ENCODE results near the gene HCLS1.

HCLS1 gene

DNA sequence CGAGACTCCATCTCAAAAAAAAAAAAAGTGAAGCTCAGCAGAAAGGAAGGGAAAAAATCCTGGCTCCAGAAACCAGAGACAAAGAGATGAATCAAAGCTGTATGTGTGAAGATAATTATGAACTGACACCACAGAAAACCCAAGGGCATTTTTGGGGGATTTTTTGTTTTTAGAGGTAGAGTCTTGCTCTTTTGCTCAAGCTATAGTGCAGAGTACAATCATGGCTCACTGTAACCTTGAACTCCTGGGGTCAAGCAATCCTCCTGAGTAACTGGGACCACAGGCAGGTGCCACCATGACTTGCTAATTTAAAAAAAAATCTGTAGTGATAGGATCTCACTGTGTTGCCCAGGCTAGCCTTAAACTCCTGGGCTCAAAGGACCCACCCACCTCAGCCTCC, 22.8 kb downstream of the HCLS1 start:
- no peaks in the 10 kb centered on the region for H3K9me3 ChIP-seq (ENCODE audit: control insufficient read depth, insufficient read depth, low read depth, low read length)
- ChIA-PET CTCF (no interaction called here), POLR2A (no interaction called here)
- no peaks in the 10 kb centered on the region for H3K36me3 ChIP-seq (ENCODE audit: control insufficient read depth in 2 of 2, insufficient read depth in 1 of 2, low read length in 2 of 2)
- H3K27ac ChIP-seq (ENCODE audit: extremely low read depth, low read depth, low read length): no peak overlapping the region
- peaks cover 3% of the 10 kb centered on the region; the same call in 1 of the 2 replicates for H3K4me1 ChIP-seq (ENCODE audit: control insufficient read depth, insufficient read depth, low read length)
- TF ChIP-seq, protein P1, sequence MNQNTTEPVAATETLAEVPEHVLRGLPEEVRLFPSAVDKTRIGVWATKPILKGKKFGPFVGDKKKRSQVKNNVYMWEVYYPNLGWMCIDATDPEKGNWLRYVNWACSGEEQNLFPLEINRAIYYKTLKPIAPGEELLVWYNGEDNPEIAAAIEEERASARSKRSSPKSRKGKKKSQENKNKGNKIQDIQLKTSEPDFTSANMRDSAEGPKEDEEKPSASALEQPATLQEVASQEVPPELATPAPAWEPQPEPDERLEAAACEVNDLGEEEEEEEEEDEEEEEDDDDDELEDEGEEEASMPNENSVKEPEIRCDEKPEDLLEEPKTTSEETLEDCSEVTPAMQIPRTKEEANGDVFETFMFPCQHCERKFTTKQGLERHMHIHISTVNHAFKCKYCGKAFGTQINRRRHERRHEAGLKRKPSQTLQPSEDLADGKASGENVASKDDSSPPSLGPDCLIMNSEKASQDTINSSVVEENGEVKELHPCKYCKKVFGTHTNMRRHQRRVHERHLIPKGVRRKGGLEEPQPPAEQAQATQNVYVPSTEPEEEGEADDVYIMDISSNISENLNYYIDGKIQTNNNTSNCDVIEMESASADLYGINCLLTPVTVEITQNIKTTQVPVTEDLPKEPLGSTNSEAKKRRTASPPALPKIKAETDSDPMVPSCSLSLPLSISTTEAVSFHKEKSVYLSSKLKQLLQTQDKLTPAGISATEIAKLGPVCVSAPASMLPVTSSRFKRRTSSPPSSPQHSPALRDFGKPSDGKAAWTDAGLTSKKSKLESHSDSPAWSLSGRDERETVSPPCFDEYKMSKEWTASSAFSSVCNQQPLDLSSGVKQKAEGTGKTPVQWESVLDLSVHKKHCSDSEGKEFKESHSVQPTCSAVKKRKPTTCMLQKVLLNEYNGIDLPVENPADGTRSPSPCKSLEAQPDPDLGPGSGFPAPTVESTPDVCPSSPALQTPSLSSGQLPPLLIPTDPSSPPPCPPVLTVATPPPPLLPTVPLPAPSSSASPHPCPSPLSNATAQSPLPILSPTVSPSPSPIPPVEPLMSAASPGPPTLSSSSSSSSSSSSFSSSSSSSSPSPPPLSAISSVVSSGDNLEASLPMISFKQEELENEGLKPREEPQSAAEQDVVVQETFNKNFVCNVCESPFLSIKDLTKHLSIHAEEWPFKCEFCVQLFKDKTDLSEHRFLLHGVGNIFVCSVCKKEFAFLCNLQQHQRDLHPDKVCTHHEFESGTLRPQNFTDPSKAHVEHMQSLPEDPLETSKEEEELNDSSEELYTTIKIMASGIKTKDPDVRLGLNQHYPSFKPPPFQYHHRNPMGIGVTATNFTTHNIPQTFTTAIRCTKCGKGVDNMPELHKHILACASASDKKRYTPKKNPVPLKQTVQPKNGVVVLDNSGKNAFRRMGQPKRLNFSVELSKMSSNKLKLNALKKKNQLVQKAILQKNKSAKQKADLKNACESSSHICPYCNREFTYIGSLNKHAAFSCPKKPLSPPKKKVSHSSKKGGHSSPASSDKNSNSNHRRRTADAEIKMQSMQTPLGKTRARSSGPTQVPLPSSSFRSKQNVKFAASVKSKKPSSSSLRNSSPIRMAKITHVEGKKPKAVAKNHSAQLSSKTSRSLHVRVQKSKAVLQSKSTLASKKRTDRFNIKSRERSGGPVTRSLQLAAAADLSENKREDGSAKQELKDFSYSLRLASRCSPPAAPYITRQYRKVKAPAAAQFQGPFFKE (tag by site-specific recombination; IDR thresholded peaks at IDR 0.05; ENCODE audit: borderline replicate concordance): no peak
- TF ChIP-seq GLIS2 (tag by site-specific recombination; IDR thresholded peaks at IDR 0.05): no peak
- no peak for TF ChIP-seq ZNF169 (tag by site-specific recombination; IDR thresholded peaks at IDR 0.05)
- TF ChIP-seq, protein P2, sequence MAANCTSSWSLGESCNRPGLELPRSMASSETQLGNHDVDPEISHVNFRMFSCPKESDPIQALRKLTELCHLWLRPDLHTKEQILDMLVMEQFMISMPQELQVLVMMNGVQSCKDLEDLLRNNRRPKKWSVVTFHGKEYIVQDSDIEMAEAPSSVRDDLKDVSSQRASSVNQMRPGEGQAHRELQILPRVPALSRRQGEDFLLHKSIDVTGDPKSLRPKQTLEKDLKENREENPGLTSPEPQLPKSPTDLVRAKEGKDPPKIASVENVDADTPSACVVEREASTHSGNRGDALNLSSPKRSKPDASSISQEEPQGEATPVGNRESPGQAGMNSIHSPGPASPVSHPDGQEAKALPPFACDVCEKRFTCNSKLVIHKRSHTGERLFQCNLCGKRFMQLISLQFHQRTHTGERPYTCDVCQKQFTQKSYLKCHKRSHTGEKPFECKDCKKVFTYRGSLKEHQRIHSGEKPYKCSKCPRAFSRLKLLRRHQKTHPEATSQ (tag by site-specific recombination; IDR thresholded peaks at IDR 0.05): no peak
- TF ChIP-seq ZSCAN30 (tag by site-specific recombination; IDR thresholded peaks at IDR 0.05): no peak
- TF ChIP-seq HOXA7 (CRISPR knock-in tag; IDR thresholded peaks at IDR 0.05; ENCODE audit: borderline replicate concordance): no peak
- TF ChIP-seq ZNF157 (tag by site-specific recombination; IDR thresholded peaks at IDR 0.05): no peak
- TF ChIP-seq ZNF223 (tag by site-specific recombination; IDR thresholded peaks at IDR 0.05): no peak
- TF ChIP-seq ZNF266 (tag by site-specific recombination; IDR thresholded peaks at IDR 0.05; ENCODE audit: low read depth): no peak
- TF ChIP-seq, protein P3, sequence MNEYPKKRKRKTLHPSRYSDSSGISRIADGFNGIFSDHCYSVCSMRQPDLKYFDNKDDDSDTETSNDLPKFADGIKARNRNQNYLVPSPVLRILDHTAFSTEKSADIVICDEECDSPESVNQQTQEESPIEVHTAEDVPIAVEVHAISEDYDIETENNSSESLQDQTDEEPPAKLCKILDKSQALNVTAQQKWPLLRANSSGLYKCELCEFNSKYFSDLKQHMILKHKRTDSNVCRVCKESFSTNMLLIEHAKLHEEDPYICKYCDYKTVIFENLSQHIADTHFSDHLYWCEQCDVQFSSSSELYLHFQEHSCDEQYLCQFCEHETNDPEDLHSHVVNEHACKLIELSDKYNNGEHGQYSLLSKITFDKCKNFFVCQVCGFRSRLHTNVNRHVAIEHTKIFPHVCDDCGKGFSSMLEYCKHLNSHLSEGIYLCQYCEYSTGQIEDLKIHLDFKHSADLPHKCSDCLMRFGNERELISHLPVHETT (tag by site-specific recombination; IDR thresholded peaks at IDR 0.05): no peak
- no peak for TF ChIP-seq ZNF416 (tag by site-specific recombination; IDR thresholded peaks at IDR 0.05)
- TF ChIP-seq, protein P4, sequence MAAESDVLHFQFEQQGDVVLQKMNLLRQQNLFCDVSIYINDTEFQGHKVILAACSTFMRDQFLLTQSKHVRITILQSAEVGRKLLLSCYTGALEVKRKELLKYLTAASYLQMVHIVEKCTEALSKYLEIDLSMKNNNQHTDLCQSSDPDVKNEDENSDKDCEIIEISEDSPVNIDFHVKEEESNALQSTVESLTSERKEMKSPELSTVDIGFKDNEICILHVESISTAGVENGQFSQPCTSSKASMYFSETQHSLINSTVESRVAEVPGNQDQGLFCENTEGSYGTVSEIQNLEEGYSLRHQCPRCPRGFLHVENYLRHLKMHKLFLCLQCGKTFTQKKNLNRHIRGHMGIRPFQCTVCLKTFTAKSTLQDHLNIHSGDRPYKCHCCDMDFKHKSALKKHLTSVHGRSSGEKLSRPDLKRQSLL (tag by site-specific recombination; IDR thresholded peaks at IDR 0.05): no peak
- no peak for TF ChIP-seq SP2 (tag by site-specific recombination; IDR thresholded peaks at IDR 0.05)
- TF ChIP-seq, protein P5, sequence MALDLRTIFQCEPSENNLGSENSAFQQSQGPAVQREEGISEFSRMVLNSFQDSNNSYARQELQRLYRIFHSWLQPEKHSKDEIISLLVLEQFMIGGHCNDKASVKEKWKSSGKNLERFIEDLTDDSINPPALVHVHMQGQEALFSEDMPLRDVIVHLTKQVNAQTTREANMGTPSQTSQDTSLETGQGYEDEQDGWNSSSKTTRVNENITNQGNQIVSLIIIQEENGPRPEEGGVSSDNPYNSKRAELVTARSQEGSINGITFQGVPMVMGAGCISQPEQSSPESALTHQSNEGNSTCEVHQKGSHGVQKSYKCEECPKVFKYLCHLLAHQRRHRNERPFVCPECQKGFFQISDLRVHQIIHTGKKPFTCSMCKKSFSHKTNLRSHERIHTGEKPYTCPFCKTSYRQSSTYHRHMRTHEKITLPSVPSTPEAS (tag by site-specific recombination; IDR thresholded peaks at IDR 0.05): no peak
- no peak for TF ChIP-seq ZNF585B (tag by site-specific recombination; IDR thresholded peaks at IDR 0.05)
- TF ChIP-seq ZNF660 (tag by site-specific recombination; IDR thresholded peaks at IDR 0.05): no peak
- no peak for TF ChIP-seq ZNF560 (tag by site-specific recombination; IDR thresholded peaks at IDR 0.05; ENCODE audit: borderline replicate concordance)
- TF ChIP-seq, protein P6, sequence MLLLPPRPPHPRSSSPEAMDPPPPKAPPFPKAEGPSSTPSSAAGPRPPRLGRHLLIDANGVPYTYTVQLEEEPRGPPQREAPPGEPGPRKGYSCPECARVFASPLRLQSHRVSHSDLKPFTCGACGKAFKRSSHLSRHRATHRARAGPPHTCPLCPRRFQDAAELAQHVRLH (tag by site-specific recombination; IDR thresholded peaks at IDR 0.05): no peak
- TF ChIP-seq ZNF202 (tag by site-specific recombination; IDR thresholded peaks at IDR 0.05; ENCODE audit: borderline replicate concordance): no peak
- no peak overlapping the region for H3K4me3 ChIP-seq (ENCODE audit: low read depth, low read length)
